GM23338 (cell line): ENCODE data around the gene PPM1N. TPM values are rescaled to one million over a fixed set of nuclear protein-coding genes. Genes with fewer than 3 reads are reported as not detected.

Source experiments
- ATAC-seq: fragments of 200-7000 bp; cut with Tn5 transposase; 3 replicates; pipeline ENCODE4 v1.9.1; 2020
- DNase-seq: peaks from one replicate; pipeline ENCODE4 v3.0.0-alpha.2; 2015; ENCODE audit warnings: low spot score
- H2AFZ ChIP-seq: fragments of 200-600 bp; sonication (generic); 2 replicates; pipeline ENCODE4 v1.8.0; 2016; ENCODE audit warnings: antibody characterized with exemption, mild to moderate bottlenecking, moderate library complexity
- H3F3A ChIP-seq: fragments of 200-600 bp; sonication (generic); replicated peaks from 2 replicates; pipeline ENCODE4 v1.8.0; 2017; ENCODE audit warnings: antibody characterized with exemption, mixed run types, low read depth
- H3K27ac ChIP-seq: fragments of 200-600 bp; sonication (generic); 2 replicates; pipeline ENCODE4 v1.6.1; 2016; ENCODE audit warnings: low read depth
- H3K27me3 ChIP-seq: fragments of 200-600 bp; sonication (generic); 2 replicates; pipeline ENCODE4 v1.8.0; 2016; ENCODE audit warnings: mild to moderate bottlenecking, mixed run types, moderate library complexity; ENCODE audit not compliant: insufficient read depth
- H3K36me3 ChIP-seq: fragments of 200-600 bp; sonication (generic); 2 replicates; pipeline ENCODE4 v1.8.0; 2016; ENCODE audit warnings: mild to moderate bottlenecking; ENCODE audit not compliant: insufficient read depth
- H3K4me1 ChIP-seq: fragments of 200-600 bp; sonication (generic); 2 replicates; pipeline ENCODE4 v1.8.0; 2016; ENCODE audit warnings: mild to moderate bottlenecking, moderate library complexity; ENCODE audit not compliant: insufficient read depth
- H3K4me2 ChIP-seq: fragments of 200-600 bp; sonication (generic); 2 replicates; pipeline ENCODE4 v1.7.1; 2017; ENCODE audit warnings: mixed run types
- H3K4me3 ChIP-seq: fragments of 200-600 bp; sonication (generic); 2 replicates; pipeline ENCODE4 v1.6.1; 2016; ENCODE audit warnings: mixed run types
- H3K79me2 ChIP-seq: fragments of 200-600 bp; sonication (generic); replicated peaks from 2 replicates; pipeline ENCODE4 v1.8.0; 2017; ENCODE audit warnings: mild to moderate bottlenecking; ENCODE audit not compliant: insufficient read depth
- H3K9me2 ChIP-seq: fragments of 200-600 bp; sonication (generic); 2 replicates; pipeline ENCODE4 v1.8.0; 2017; ENCODE audit not compliant: insufficient read depth
- H4K20me1 ChIP-seq: fragments of 200-600 bp; sonication (generic); replicated peaks from 2 replicates; pipeline ENCODE4 v1.8.0; 2017; ENCODE audit warnings: mild to moderate bottlenecking; ENCODE audit not compliant: insufficient read depth
- H3K27ac Mint-ChIP-seq: 2 replicates; pipeline ENCODE4 v1.8.0; 2020; ENCODE audit warnings: inconsistent platforms, mild to moderate bottlenecking, moderate library complexity, mixed read lengths
- H3K27me3 Mint-ChIP-seq: 3 replicates; pipeline ENCODE4 v1.8.0; 2022; ENCODE audit warnings: low read depth, mild to moderate bottlenecking, moderate library complexity, mixed read lengths, inconsistent platforms; ENCODE audit not compliant: insufficient read depth, poor library complexity
- H3K36me3 Mint-ChIP-seq: 3 replicates; pipeline ENCODE4 v1.8.0; 2021; ENCODE audit warnings: low read depth, mild to moderate bottlenecking, inconsistent platforms, moderate library complexity, mixed read lengths
- H3K4me1 Mint-ChIP-seq: 3 replicates; pipeline ENCODE4 v1.8.0; 2020; ENCODE audit warnings: mild to moderate bottlenecking, inconsistent platforms, mixed read lengths
- H3K4me3 Mint-ChIP-seq: 3 replicates; pipeline ENCODE4 v1.8.0; 2021; ENCODE audit warnings: moderate library complexity, mild to moderate bottlenecking, inconsistent platforms, mixed read lengths
- H3K9me3 Mint-ChIP-seq: 3 replicates; pipeline ENCODE4 v1.8.0; 2020; ENCODE audit warnings: moderate library complexity, mild to moderate bottlenecking, inconsistent platforms, mixed read lengths
- CREB1 ChIP-seq: fragments of 250-450 bp; sonication (Bioruptor Pico); IDR thresholded peaks from 2 replicates; pipeline ENCODE4 v1.5.0; 2020; ENCODE audit warnings: low read depth, mild to moderate bottlenecking, moderate library complexity
- CTCF ChIP-seq, 2 experiments: fragments of 200-600 bp in 1 of 2; sonication (generic) in 1 of 2; conservative IDR thresholded peaks; 2 replicates each; pipeline versions ENCODE4 v1.5.1 to v1.6.1; 2016 to 2017; ENCODE audit warnings: antibody characterized with exemption in 2 of 2, low read depth in 2 of 2, mild to moderate bottlenecking in 2 of 2, moderate library complexity in 1 of 2
- ETS1 ChIP-seq: IDR thresholded peaks from 2 replicates; pipeline ENCODE4 v1.6.1; 2016; ENCODE audit warnings: antibody characterized with exemption
- EZH2 ChIP-seq: fragments of 200-600 bp; sonication (generic); IDR thresholded peaks from one replicate; pipeline ENCODE4 v1.8.0; 2017; ENCODE audit warnings: antibody characterized with exemption, mild to moderate bottlenecking, low read depth; ENCODE audit not compliant: unreplicated experiment
- EZH2phosphoT487 ChIP-seq: fragments of 200-600 bp; sonication (generic); IDR thresholded peaks from one replicate; pipeline ENCODE4 v1.8.1; 2018; ENCODE audit warnings: antibody characterized with exemption; ENCODE audit not compliant: unreplicated experiment
- JUNB ChIP-seq: IDR thresholded peaks from one replicate; pipeline ENCODE4 v1.6.1; 2016; ENCODE audit warnings: antibody characterized with exemption; ENCODE audit not compliant: unreplicated experiment
- NANOG ChIP-seq: IDR thresholded peaks from 2 replicates; pipeline ENCODE4 v1.6.1; 2016; ENCODE audit warnings: antibody characterized with exemption, borderline replicate concordance
- POLR2AphosphoS5 ChIP-seq: IDR thresholded peaks from 2 replicates; pipeline ENCODE4 v1.6.1; 2016; ENCODE audit warnings: antibody characterized with exemption, low read depth
- REST ChIP-seq: IDR thresholded peaks from one replicate; pipeline ENCODE4 v1.6.1; 2018; ENCODE audit warnings: antibody characterized with exemption; ENCODE audit not compliant: unreplicated experiment
- STAT1 ChIP-seq: IDR thresholded peaks from one replicate; pipeline ENCODE4 v1.6.1; 2016; ENCODE audit warnings: antibody characterized with exemption; ENCODE audit not compliant: unreplicated experiment
- ZNF114 ChIP-seq: fragments of 250-450 bp; sonication (Bioruptor Pico); IDR thresholded peaks from 2 replicates; pipeline ENCODE4 v1.5.0; 2020; ENCODE audit warnings: mild to moderate bottlenecking, moderate library complexity
- ZNF331 ChIP-seq: fragments of 250-450 bp; sonication (Bioruptor Pico); IDR thresholded peaks from 2 replicates; pipeline ENCODE4 v1.5.0; 2020; ENCODE audit warnings: low read depth, mild to moderate bottlenecking, moderate library complexity
- ZNF462 ChIP-seq: fragments of 250-450 bp; sonication (Bioruptor Pico); IDR thresholded peaks from 2 replicates; pipeline ENCODE4 v1.5.0; 2020; ENCODE audit warnings: mild to moderate bottlenecking, moderate library complexity
- polyA plus RNA-seq: library from polyadenylated mRNA; unstranded; fragments of >200 nt; fragmentation: Nextera tagmentation; extraction: Ambion mirVana; gene quantifications from 2 replicates; pipeline ENCODE4 v1.2.1, GENCODE V29; 2016
- total RNA-seq: library from RNA; depleted of rRNA; stranded (reverse); fragments of >200 nt; shearing (Covaris generic); gene quantifications from 2 replicates; pipeline ENCODE4 v1.2.3, GENCODE V29; 2014

Gene PPM1N
- total and polyA plus RNA-seq, 2 experiments from 2014 or later: 15.2 to 25.1 TPM

- peaks cover 59% of the 10 kb centered on the region for H3K79me2 ChIP-seq
- Mint-ChIP-seq H3K27me3 (peaks cover 11% of the 10 kb centered on the region), H3K9me3 (no peaks in the 10 kb centered on the region; the same call in 2 of the 3 replicates), H3K27ac (no peak overlapping the region), H3K36me3 (peaks cover 32% of the 10 kb centered on the region), H3K4me1 (peaks cover 7% of the 10 kb centered on the region; the same call in 2 of the 3 replicates), H3K4me3 (no peak overlapping the region)
- no peaks in the 10 kb centered on the region for H3K27me3 ChIP-seq
- H3K9me2 ChIP-seq: no peaks in the 10 kb centered on the region
- H3K4me3 ChIP-seq: no peak overlapping the region
- H3K36me3 ChIP-seq: peaks cover 7% of the 10 kb centered on the region
- no peak overlapping the region for H3K4me2 ChIP-seq
- peaks cover 47% of the 10 kb centered on the region for H4K20me1 ChIP-seq
- H3F3A ChIP-seq: 0 out of 2 replicates have a peak, but pooled peaks cover 10% of the 10 kb centered on the region
- no peak for DNase-seq
- H3K27ac ChIP-seq: no peak overlapping the region; the same call in 1 of the 2 replicates
- no peak overlapping the region for H2AFZ ChIP-seq
- TF ChIP-seq EZH2phosphoT487 (no peak), ZNF462 (CRISPR knock-in tag) (no peak), JUNB (no peak), CREB1 (CRISPR knock-in tag) (no peak), ZNF331 (CRISPR knock-in tag) (no peak), EZH2 (no peak), CTCF (conservative IDR thresholded peaks at IDR 0.05; ENCODE audit: low read depth in 2 of 2) (no peak), REST (no peak), POLR2AphosphoS5 (no peak), NANOG (no peak), STAT1 (no peak), ZNF114 (CRISPR knock-in tag) (no peak), ETS1 (no peak)
- H3K4me1 ChIP-seq: peaks cover 4% of the 10 kb centered on the region; the same call in 1 of the 2 replicates
- no peak for ATAC-seq
Observed at GRCh38 chr19:45517238-45517637, 19.0 kb downstream of the PPM1N start.
